GM10847 (cell line): ENCODE measurements around the gene TBXA2R.

Experiments used
- POLR2A ChIP-seq: IDR thresholded peaks from 2 replicates; pipeline ENCODE4 v1.6.1; 2011; ENCODE audit not compliant: insufficient read length; ENCODE audit errors: extremely low read depth

The TBXA2R gene

GRCh38 chr19:3606690-3607289 lies at the start of gene TBXA2R:
Gene TBXA2R, minus strand, starts transcription at chr19:3606875. Its CDS starts 6,241 bp downstream, at chr19:3600634.
- no peak for TF ChIP-seq POLR2A

GRCh38 chr19:3656073-3656746 lies 49.5 kb upstream of the TBXA2R start:
- TF ChIP-seq POLR2A: no peak

DNA sequence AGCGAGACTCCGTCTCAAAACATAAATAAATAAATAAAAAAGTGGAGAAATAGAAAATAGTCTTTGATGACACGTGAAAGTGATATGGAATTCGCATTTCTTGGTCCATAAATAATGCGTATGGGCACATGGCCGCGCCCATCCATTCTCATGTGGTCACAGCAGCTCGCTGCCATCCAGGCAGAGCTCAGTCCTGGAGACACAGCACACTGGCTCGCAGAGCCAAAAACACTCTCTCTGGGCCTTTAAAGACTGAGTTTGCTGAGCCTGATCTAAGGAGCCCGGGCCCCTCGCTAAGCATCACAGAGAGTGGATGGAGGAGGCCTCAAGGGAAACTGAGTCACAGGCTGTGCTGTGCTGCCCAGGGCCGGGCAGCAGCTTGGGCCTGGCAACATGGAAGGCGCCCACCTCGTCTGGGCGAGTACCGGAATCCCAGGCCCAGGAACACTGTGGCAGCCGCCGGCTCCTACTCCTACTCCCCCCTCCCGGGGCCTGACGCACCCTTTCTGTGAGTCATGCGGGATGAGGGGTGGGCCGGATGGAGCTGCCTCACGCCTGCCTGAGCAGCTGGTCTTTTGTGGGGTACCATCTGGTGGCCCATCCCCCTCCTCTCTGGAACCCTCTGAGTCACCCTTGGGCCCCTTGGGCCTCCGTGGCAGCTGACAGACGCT lies 48.9 kb upstream of the TBXA2R start:
- no peak for TF ChIP-seq POLR2A

- no peak for TF ChIP-seq POLR2A
Observed at GRCh38 chr19:3653865-3654513, 47.3 kb upstream of the TBXA2R start.

DNA sequence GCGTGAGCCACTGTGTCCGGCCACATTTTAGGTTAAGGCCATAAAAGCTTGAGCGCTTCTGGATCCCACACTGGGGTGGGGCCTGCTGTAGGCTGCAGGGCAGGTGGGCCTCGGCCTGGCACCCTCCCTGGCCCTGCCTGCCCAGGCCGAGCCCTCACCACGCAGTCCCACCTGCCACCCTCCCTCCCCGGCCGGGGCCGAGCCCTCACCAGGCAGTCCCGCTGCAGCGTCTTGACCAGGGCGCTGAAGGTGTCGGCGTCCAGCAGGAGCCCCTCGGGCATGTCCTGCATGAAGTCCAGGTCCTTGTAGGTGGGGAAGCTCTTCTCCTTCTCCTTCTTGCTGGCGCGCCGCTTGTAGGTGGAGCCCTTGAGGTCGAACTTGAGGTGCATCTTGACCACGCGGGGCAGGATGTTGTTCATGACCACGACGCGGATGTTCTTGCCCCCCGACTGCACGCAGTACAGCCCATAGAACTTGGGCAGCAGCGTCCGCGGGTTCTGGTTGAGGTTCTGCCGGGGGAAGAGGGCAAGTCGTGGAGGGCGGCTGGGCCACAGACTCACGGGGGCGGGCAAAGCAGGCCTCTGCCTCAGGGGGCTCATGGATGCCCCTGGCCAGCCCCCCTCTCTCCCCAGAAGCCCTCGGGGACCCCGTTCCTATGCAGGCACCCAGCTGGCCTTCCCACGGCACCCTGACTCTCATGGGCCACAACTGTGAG lies 46.6 kb upstream of the TBXA2R start:
- no peak for TF ChIP-seq POLR2A

DNA sequence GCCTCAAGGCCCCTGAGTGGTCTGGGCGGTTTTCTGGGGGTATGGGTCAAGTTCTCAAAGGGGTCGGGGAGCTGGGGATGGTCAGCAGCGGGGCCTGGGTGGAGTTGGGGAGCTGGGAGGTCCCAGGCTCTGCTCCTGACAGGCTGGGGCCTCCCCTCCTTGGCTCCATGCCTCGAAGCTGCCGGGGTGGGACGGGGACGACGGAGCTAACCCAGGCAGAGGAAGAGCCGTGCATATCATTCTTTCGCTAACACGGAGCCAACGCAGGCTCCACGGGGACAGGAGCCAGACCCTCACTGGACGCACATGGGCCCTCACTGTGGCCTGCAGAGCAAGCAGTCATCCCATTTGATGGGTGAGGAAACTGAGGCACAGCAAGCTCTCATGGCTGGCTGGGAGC lies 45.7 kb upstream of the TBXA2R start:
- no peak for TF ChIP-seq POLR2A

DNA sequence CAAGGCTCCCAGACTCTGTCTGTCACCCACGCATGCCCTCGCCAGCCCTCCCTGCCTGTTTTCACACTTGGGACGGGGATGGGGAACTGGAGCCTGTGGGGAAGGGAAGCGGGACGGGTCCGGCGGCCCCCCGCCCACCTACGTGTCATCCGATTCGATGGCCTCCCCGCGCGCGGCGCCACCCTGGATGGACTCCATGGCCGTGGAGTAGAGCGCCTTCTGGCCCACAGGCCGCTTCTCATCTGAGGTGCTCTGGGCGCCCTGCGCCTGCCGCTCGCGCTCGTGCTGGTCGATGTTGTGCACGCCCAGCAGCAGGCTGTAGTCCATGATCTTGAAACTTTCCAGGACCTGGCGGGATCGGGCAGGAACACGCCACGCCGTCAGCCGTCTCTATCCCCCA lies 45.0 kb upstream of the TBXA2R start:
- no peak for TF ChIP-seq POLR2A

DNA sequence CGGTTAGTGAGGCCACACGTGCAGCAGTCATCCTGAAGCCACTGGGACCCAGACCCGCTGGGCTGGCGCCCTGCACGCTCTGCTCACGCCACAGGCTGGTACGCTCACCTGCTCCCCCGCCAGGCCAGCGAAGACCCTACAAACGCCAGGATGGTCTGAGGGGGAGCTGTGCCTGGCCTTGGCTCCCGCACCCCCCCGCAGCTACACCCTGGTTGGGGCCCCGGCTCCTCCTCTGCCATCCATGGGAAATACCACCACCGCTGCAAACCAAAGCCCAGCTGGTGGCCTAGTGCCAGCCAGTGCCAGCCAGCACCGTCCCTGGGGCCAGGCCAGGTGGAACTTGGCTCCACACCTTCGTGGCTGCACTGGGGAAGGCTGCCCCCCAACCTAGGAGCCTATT lies 43.2 kb upstream of the TBXA2R start:
- TF ChIP-seq POLR2A: no peak

DNA sequence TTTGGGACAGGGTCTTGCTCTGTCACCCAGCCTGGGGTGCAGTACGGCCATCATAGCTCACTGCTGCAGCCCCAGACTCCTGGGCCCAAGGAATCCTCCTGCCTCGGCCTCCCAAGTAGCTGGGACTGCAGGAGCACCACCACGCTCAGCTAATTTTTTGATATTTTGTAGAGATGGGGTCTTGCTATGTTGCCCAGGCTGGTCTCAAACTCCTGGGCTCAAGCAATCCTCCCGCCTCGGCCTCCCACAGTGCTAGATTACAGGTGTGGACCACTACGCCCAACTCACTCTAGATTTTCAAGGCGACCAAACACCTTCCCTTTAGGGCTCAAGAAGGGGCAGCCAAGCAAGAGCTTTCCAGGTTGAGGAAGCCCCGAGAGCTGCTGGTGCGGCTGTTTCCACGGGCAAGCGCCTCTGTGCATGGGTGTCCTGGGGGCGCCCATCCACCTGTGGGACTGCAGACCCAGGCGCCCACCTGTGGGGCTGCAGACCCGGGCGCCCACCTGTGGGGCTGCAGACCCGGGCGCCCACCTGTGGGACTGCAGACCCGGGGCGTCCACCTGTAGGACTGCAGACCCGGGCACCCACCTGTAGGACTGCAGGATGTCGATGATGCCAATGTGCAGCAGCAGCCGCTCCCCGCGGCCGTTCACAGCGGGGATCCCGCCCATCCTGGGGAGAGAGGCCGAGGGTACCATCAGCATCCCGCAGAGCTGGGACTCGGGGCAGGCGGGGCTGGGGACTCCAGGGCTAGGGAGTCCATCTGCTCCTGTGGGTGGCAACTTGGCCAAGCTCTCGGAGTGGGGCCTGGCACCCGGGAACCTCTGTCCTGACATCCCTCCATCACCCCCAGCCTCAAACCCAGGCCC lies 41.6 kb upstream of the TBXA2R start:
- no peak for TF ChIP-seq POLR2A

DNA sequence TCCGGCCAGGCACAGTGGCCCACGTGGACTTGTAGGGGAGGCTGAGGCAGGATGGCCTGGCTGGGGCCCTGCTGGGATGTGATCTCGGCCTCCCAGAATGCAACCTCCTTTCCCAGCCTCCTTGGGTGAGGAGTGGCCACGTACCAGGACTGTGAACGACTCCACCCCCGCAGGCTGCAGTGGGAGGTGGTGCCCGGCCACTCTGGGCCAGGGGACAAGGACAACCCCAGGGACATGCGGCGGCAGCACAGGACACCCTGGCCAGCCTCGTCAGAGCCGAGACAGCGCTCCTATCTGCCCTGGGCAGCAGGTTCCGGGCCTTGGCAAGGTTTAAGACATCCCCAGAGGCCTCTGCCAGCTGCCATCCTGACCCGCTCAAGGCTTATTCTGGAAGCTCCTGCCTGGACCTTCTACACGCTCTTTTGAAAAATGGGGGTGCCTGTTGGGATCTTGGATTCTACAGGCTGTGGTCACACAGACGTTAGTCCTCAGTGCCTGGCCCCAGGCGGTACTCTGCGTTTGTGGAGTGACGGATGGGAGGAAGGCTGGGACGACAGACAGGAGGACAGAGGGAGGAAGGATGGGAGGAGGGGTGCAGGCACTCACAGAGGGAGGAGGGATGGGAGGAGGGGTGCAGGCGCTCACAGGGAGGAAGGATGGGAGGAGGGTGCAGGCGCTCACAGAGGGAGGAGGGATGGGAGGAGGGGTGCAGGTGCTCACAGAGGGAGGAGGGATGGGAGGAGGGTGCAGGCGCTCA lies 39.8 kb upstream of the TBXA2R start:
- TF ChIP-seq POLR2A: no peak

DNA sequence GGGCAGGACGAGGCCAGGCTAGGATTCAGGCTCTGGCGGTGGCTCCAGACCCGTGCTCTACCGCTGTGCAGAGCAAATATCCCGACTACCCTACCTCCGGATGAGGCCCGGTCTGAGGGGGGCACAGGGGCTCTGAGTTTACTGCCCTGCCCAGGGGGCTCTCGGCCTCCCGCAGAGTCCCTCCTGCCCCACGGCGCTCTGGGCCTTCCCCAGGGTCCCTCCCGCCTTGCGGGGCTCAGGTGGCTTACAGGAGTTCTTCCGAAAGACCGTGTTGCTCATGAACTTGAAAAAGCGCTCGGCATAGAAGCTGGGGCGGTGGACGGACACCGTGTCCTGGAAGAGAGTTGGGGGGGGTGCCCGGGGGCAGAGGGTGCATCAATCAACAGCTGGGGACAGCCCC lies 39.1 kb upstream of the TBXA2R start:
- no peak for TF ChIP-seq POLR2A

DNA sequence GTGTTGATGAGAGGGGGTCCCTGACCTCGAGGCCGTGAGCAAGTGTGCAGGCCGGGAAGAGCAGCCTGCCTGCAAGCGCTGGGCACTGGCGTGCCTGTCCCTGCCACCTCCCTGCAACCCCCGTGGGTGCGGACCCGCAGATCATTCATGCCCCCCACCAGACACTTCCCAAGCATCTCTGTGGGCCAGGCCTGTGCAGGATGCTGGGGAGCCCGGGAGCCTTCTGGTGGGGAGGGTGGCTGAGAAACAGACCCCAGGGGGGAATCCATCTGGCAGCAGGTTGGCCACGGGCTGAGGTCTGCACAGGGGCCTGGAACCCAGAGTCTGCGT lies 38.4 kb upstream of the TBXA2R start:
- no peak for TF ChIP-seq POLR2A

DNA sequence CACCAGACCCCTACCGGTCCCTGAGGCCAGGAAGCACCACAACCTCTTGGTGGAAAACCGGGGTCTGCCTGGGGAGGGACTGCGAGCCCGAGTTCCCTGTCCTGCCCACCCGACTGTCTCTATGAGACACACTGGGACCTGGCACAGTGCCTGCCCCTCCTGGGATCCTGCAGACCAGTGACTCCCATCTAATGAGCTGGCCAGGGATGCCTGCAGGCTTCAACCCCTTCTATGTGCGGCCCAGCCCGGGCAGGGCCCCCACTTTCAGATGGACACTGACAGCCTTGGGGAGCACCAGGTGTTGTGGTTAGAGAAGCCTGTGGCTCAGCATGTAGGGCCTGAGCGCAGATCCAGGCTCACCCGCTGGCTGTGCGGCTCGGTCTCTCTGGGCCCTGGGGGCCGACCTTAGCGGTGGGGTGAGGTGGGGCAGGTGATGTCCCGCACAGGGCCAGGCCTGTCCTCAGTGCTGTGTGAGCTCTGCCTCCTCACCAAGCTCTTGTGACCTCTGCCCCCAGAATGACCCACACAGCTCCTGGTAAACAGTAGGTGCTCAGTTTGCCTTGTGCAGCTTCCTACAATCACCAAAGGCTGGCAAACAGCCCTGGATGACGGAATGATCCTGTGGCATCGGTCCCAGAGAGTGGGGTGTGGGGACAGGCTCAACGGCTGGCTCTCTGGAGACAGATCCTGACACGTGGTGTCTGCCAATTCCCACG lies 37.8 kb upstream of the TBXA2R start:
- no peak for TF ChIP-seq POLR2A
